WTC11 (cell line): ENCODE measurements around the gene ARHGAP10. TPM values are rescaled to one million over a fixed set of nuclear protein-coding genes. Genes with fewer than 3 reads are reported as not detected.

Experiments used
- ATAC-seq: fragments of 200-7000 bp; cut with Tn5 transposase; 2 replicates; pipeline ENCODE4 v1.10.0; 2021; ENCODE audit warnings: mild to moderate bottlenecking, moderate library complexity
- CTCF ChIA-PET: fragments of 300-600 bp; sonication (Branson Sonifier 250); formaldehyde crosslinking; loops from one replicate; lab custom pipeline; 2021; ENCODE audit warnings: antibody characterized with exemption; lab: Charles Lee
- POLR2A ChIA-PET: fragments of 350-600 bp; sonication (Branson Sonifier 250); formaldehyde crosslinking; loops from one replicate; lab custom pipeline; 2021; ENCODE audit warnings: antibody characterized with exemption; lab: Charles Lee
- DNase-seq: peaks from one replicate; pipeline ENCODE4 v3.0.0; 2021; ENCODE audit warnings: low spot score
- H3K27ac Mint-ChIP-seq: 2 replicates; pipeline ENCODE4 v1.8.0; 2021; ENCODE audit warnings: mixed read lengths
- H3K27me3 Mint-ChIP-seq: 2 replicates; pipeline ENCODE4 v1.8.0; 2021; ENCODE audit warnings: low read depth, mild to moderate bottlenecking, moderate library complexity, mixed read lengths
- H3K36me3 Mint-ChIP-seq: 2 replicates; pipeline ENCODE4 v1.8.0; 2021; ENCODE audit warnings: mixed read lengths
- H3K4me1 Mint-ChIP-seq: 2 replicates; pipeline ENCODE4 v1.8.0; 2022; ENCODE audit warnings: mixed read lengths
- H3K4me3 Mint-ChIP-seq: 2 replicates; pipeline ENCODE4 v1.8.0; 2021; ENCODE audit warnings: mild to moderate bottlenecking, moderate library complexity, mixed read lengths
- H3K9me3 Mint-ChIP-seq: 2 replicates; pipeline ENCODE4 v1.8.0; 2021; ENCODE audit warnings: mixed read lengths
- ATF1 ChIP-seq: sonication (generic); formaldehyde crosslinking; IDR thresholded peaks from 2 replicates; pipeline ENCODE4 v1.8.1; 2023; ENCODE audit warnings: mild to moderate bottlenecking, moderate library complexity, missing genetic modification reagents
- ERG ChIP-seq: fragments of 250-450 bp; sonication (Bioruptor Pico); IDR thresholded peaks from 2 replicates; pipeline ENCODE4 v1.8.0; 2021; ENCODE audit warnings: mild to moderate bottlenecking
- FOXJ3 ChIP-seq: sonication (generic); formaldehyde crosslinking; IDR thresholded peaks from 2 replicates; pipeline ENCODE4 v1.9.0; 2021; ENCODE audit warnings: missing genetic modification reagents, mild to moderate bottlenecking, borderline replicate concordance
- GRHL2 ChIP-seq: fragments of 250-450 bp; sonication (Bioruptor Pico); IDR thresholded peaks from 2 replicates; pipeline ENCODE4 v1.8.0; 2022; ENCODE audit warnings: mild to moderate bottlenecking, moderate library complexity; ENCODE audit not compliant: insufficient replicate concordance, severe bottlenecking
- GTF2I ChIP-seq: fragments of 250-450 bp; sonication (Bioruptor Pico); conservative IDR thresholded peaks from 2 replicates; pipeline ENCODE4 v1.4.0; 2021; ENCODE audit warnings: mild to moderate bottlenecking
- NR3C1 ChIP-seq: sonication (generic); formaldehyde crosslinking; conservative IDR thresholded peaks from 2 replicates; pipeline ENCODE4 v1.8.1; 2023; ENCODE audit warnings: low read depth, mild to moderate bottlenecking, missing genetic modification reagents
- OVOL2 ChIP-seq: fragments of 250-450 bp; sonication (Bioruptor Pico); IDR thresholded peaks from 2 replicates; pipeline ENCODE4 v1.9.0; 2021; ENCODE audit warnings: mild to moderate bottlenecking, borderline replicate concordance
- SMAD3 ChIP-seq: sonication (generic); formaldehyde crosslinking; IDR thresholded peaks from 2 replicates; pipeline ENCODE4 v1.8.0; 2022; ENCODE audit warnings: missing genetic modification reagents, mild to moderate bottlenecking, borderline replicate concordance
- SOX15 ChIP-seq: fragments of 250-450 bp; sonication (Bioruptor Pico); IDR thresholded peaks from 2 replicates; pipeline ENCODE4 v1.9.0; 2021; ENCODE audit warnings: mild to moderate bottlenecking
- TEAD4 ChIP-seq: sonication (generic); formaldehyde crosslinking; IDR thresholded peaks from 2 replicates; pipeline ENCODE4 v1.8.0; 2022; ENCODE audit warnings: mild to moderate bottlenecking, missing genetic modification reagents
- ZMAT4 ChIP-seq: fragments of 250-450 bp; sonication (Bioruptor Pico); IDR thresholded peaks from 2 replicates; pipeline ENCODE4 v1.9.0; 2021; ENCODE audit warnings: mild to moderate bottlenecking
- ZNF219 ChIP-seq: sonication (generic); formaldehyde crosslinking; IDR thresholded peaks from 2 replicates; pipeline ENCODE4 v1.8.0; 2023; ENCODE audit warnings: missing genetic modification reagents, mild to moderate bottlenecking, borderline replicate concordance
- total RNA-seq: library from RNA; stranded (reverse); gene quantifications from 3 replicates; pipeline ENCODE4 v1.2.3, GENCODE V29; 2021
- TF ChIP-seq, protein P1 (sequence below): sonication (generic); formaldehyde crosslinking; IDR thresholded peaks from 2 replicates; pipeline ENCODE4 v1.8.1; 2023; ENCODE audit warnings: mild to moderate bottlenecking, missing genetic modification reagents, borderline replicate concordance
- TF ChIP-seq, protein P2 (sequence below): sonication (generic); formaldehyde crosslinking; IDR thresholded peaks from 2 replicates; pipeline ENCODE4 v1.8.0; 2022; ENCODE audit warnings: mild to moderate bottlenecking, missing genetic modification reagents
- TF ChIP-seq, protein P3 (sequence below): sonication (generic); formaldehyde crosslinking; conservative IDR thresholded peaks from 2 replicates; pipeline ENCODE4 v1.8.1; 2022; ENCODE audit warnings: mild to moderate bottlenecking, missing genetic modification reagents

Gene ARHGAP10
- total RNA-seq, 1 experiment from 2014 or later = 9.6 TPM

DNA sequence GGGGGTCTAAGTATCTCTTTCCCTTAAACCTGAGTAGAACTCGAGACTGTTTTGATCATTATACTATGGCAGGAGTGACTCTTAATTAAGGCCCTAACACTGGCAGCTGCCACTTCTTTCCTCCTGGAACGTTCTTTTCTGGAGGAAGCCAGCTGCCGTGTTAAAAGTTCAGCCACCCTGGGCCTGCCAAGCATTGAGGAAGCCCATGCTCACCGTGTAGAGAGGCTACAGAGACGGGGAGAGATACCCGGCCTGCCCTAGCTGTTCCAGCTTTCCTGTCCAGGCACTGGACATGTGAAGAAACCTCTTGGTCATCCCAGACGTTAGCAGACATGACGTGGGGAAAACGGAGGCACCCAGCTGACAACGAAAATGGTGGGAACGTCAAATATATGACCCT, 274.1 kb downstream of the ARHGAP10 start (continued):
- TF ChIP-seq OVOL2 (no peak), GRHL2 (CRISPR knock-in tag) (no peak), ZNF219 (CRISPR knock-in tag) (no peak), ERG (CRISPR knock-in tag) (no peak)
- TF ChIP-seq, protein P1, sequence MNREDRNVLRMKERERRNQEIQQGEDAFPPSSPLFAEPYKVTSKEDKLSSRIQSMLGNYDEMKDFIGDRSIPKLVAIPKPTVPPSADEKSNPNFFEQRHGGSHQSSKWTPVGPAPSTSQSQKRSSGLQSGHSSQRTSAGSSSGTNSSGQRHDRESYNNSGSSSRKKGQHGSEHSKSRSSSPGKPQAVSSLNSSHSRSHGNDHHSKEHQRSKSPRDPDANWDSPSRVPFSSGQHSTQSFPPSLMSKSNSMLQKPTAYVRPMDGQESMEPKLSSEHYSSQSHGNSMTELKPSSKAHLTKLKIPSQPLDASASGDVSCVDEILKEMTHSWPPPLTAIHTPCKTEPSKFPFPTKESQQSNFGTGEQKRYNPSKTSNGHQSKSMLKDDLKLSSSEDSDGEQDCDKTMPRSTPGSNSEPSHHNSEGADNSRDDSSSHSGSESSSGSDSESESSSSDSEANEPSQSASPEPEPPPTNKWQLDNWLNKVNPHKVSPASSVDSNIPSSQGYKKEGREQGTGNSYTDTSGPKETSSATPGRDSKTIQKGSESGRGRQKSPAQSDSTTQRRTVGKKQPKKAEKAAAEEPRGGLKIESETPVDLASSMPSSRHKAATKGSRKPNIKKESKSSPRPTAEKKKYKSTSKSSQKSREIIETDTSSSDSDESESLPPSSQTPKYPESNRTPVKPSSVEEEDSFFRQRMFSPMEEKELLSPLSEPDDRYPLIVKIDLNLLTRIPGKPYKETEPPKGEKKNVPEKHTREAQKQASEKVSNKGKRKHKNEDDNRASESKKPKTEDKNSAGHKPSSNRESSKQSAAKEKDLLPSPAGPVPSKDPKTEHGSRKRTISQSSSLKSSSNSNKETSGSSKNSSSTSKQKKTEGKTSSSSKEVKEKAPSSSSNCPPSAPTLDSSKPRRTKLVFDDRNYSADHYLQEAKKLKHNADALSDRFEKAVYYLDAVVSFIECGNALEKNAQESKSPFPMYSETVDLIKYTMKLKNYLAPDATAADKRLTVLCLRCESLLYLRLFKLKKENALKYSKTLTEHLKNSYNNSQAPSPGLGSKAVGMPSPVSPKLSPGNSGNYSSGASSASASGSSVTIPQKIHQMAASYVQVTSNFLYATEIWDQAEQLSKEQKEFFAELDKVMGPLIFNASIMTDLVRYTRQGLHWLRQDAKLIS (CRISPR knock-in tag) = no peak

DNA sequence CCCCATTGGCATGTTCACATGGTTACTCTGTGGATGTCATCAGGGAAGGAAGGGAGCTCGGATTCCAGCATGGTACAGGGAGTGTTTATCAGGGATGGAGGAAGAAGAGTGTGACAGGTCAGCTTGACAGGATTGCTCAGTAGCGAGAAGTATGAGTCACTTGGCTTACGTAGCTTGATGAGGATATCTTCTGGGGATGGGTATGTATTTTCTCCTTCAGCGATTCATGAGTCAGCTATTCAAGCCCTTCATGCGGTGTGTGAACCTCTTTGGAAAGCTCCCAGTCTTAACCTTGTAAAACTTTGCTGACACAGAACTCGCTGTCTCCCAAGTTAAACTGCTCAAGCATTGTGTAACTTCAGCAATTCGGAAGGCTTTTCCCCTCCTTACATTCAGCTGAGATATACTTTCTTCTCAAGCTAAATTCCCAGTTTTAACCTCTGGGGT, 275.4 kb downstream of the ARHGAP10 start:
- H3K36me3 Mint-ChIP-seq = no peaks in the 10 kb centered on the region
- peaks cover 15% of the 10 kb centered on the region for H3K4me1 Mint-ChIP-seq
- H3K27me3 Mint-ChIP-seq = no peaks in the 10 kb centered on the region
- no peak overlapping the region for H3K4me3 Mint-ChIP-seq
- no peaks in the 10 kb centered on the region; the same call in 1 of the 2 replicates for H3K9me3 Mint-ChIP-seq
- ChIA-PET CTCF (interaction anchor here (0.6 kb wide), 1 partner anchor 75 kb away, joined by 3 read pairs; no protein-coding TSS in a partner anchor), POLR2A (no interaction called here)
- no peak overlapping the region; the same call in 1 of the 2 replicates for H3K27ac Mint-ChIP-seq
- ATAC-seq = no peak
- no peak for DNase-seq
- TF ChIP-seq, protein P2, sequence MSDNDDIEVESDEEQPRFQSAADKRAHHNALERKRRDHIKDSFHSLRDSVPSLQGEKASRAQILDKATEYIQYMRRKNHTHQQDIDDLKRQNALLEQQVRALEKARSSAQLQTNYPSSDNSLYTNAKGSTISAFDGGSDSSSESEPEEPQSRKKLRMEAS = no peak

DNA sequence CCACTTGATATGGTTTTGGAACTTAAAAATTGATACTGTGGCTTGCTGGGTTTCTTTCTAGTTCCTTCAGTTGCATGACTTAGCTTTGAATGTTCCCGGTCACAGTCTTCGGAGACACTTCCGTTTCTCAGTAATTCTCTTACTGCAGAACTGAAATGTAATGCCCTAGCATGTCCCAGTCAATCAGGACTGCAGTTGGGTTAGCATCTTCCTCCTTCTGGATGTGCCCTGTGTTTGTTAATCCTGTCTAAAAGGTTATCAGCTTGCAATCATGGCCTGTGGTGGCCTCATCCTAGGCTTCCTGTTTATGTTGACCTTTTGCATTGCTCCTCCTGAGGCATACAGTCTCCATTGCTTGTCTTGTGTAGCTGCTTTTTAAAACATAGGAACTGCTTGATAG, 275.9 kb downstream of the ARHGAP10 start:
- no peak overlapping the region for H3K27ac Mint-ChIP-seq

GRCh38 chr4:148015058-148015457, 283.2 kb downstream of the ARHGAP10 start:
- peaks cover 14% of the 10 kb centered on the region for H3K4me1 Mint-ChIP-seq
- POLR2A ChIA-PET = no interaction called here
- no peaks in the 10 kb centered on the region for H3K27me3 Mint-ChIP-seq
- peak overlapping the region; percentile 20; the same call in 1 of the 2 replicates for H3K27ac Mint-ChIP-seq
- ATAC-seq (peak; percentile 85), DNase-seq (no peak)
- H3K4me3 Mint-ChIP-seq = no peak overlapping the region
- H3K9me3 Mint-ChIP-seq = no peaks in the 10 kb centered on the region
- TF ChIP-seq SMAD3 (CRISPR knock-in tag) (no peak), OVOL2 (no peak), SOX15 (CRISPR knock-in tag) (no peak)
- CTCF ChIA-PET = interaction anchor here (0.6 kb wide), 1 partner anchor 727 kb away, joined by 3 read pairs; no protein-coding TSS in a partner anchor
- no peaks in the 10 kb centered on the region for H3K36me3 Mint-ChIP-seq

More for the DNA sequence above, 275.9 kb downstream of the ARHGAP10 start:
- DNase-seq (no peak), ATAC-seq (peak; percentile 36; the same call in 1 of the 2 replicates)
- Mint-ChIP-seq H3K27me3 (no peaks in the 10 kb centered on the region), H3K4me1 (peaks cover 15% of the 10 kb centered on the region), H3K36me3 (no peaks in the 10 kb centered on the region), H3K9me3 (no peaks in the 10 kb centered on the region; the same call in 1 of the 2 replicates), H3K4me3 (no peak overlapping the region)
- POLR2A ChIA-PET = no interaction called here
- no peak for TF ChIP-seq GTF2I
- TF ChIP-seq TEAD4 (CRISPR knock-in tag) = no peak
- TF ChIP-seq, protein P3, sequence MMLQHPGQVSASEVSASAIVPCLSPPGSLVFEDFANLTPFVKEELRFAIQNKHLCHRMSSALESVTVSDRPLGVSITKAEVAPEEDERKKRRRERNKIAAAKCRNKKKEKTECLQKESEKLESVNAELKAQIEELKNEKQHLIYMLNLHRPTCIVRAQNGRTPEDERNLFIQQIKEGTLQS (CRISPR knock-in tag) = no peak
- TF ChIP-seq OVOL2 = no peak
- no peak for TF ChIP-seq ATF1 (CRISPR knock-in tag)
- no peak for TF ChIP-seq ZMAT4
- no peak for TF ChIP-seq NR3C1
- TF ChIP-seq FOXJ3 (CRISPR knock-in tag) = no peak
- CTCF ChIA-PET = no interaction called here
